AG04449 (cell line): ENCODE results near the gene SPSB1.

Source experiments
- CTCF ChIA-PET: fragments of 350-600 bp; formaldehyde crosslinking; extraction: SDS; loops from one replicate; lab custom pipeline; 2021; ENCODE audit warnings: antibody characterized with exemption; lab: Yijun Ruan, JAX
- POLR2A ChIA-PET: fragments of 400-600, 350-600 bp; formaldehyde crosslinking; extraction: SDS; loops from one replicate; lab custom pipeline; 2020; ENCODE audit warnings: antibody characterized with exemption, inconsistent platforms; lab: Yijun Ruan, JAX
- DNase-seq: peaks from one replicate; pipeline ENCODE4 v3.0.0-alpha.2; 2010; ENCODE audit warnings: low read depth, low spot score
- H3K4me3 ChIP-seq: 2 replicates; pipeline ENCODE4 v1.5.1; 2011; ENCODE audit warnings: low read depth, mild to moderate bottlenecking, control low read depth, low read length
- CTCF ChIP-seq: IDR thresholded peaks from one replicate; pipeline ENCODE4 v1.5.1; 2011; ENCODE audit warnings: mild to moderate bottlenecking, moderate library complexity, low read length, control low read depth, inconsistent platforms; ENCODE audit not compliant: insufficient read depth; ENCODE audit errors: missing control alignments

The SPSB1 gene

GRCh38 chr1:9263276-9263855, 29.3 kb upstream of the SPSB1 start:
- H3K4me3 ChIP-seq = no peak overlapping the region
- no peak for DNase-seq
- TF ChIP-seq CTCF = no peak
- CTCF ChIA-PET = interaction anchor here (0.9 to 10.5 kb wide), 5 partner anchors 11 to 228 kb away, joined by 3 to 195 read pairs (median 90); no protein-coding TSS in a partner anchor
- POLR2A ChIA-PET = no interaction called here

GRCh38 chr1:9263984-9264872, 28.5 kb upstream of the SPSB1 start:
- TF ChIP-seq CTCF = no peak
- no peak overlapping the region for H3K4me3 ChIP-seq
- no peak for DNase-seq
- CTCF ChIA-PET = interaction anchor here (0.9 to 10.5 kb wide), 5 partner anchors 12 to 227 kb away, joined by 3 to 195 read pairs (median 90); no protein-coding TSS in a partner anchor
- POLR2A ChIA-PET = no interaction called here

- H3K4me3 ChIP-seq = no peak overlapping the region
- ChIA-PET POLR2A (no interaction called here), CTCF (interaction anchor here (0.7 to 10.5 kb wide), 8 partner anchors 12 to 227 kb away, joined by 3 to 195 read pairs (median 4); no protein-coding TSS in a partner anchor)
- no peak for DNase-seq
- no peak for TF ChIP-seq CTCF
These were observed 27.7 kb upstream of the SPSB1 start for GRCh38 chr1:9265037-9265436.

- CTCF ChIA-PET = interaction anchor here (0.9 to 10.5 kb wide), 7 partner anchors 13 to 226 kb away, joined by 3 to 195 read pairs (median 5); no protein-coding TSS in a partner anchor
- TF ChIP-seq CTCF = no peak
- no peak overlapping the region for H3K4me3 ChIP-seq
- DNase-seq = no peak
- POLR2A ChIA-PET = no interaction called here
These were observed 26.7 kb upstream of the SPSB1 start for GRCh38 chr1:9265968-9266367.

GRCh38 chr1:9267352-9267686, 25.4 kb upstream of the SPSB1 start:
- no peak for DNase-seq
- POLR2A ChIA-PET = interaction anchor here (0.6 kb wide), 1 partner anchor 228 kb away, joined by 3 read pairs; no protein-coding TSS in a partner anchor
- H3K4me3 ChIP-seq = no peak overlapping the region
- TF ChIP-seq CTCF = no peak
- CTCF ChIA-PET = interaction anchor here (0.6 to 10.5 kb wide), 29 partner anchors 8 to 598 kb away, joined by 3 to 195 read pairs (median 5); no protein-coding TSS in a partner anchor
